GM20000 (cell line): ENCODE data around the gene CA14.
"Not testable (repeated sequence)": the region's sequence is repeated elsewhere in the genome, so short reads cannot be mapped to it uniquely, and the experiment has no call there.

ENCODE experiments used
- DNase-seq: peaks from one replicate; pipeline ENCODE4 v3.0.0; 2012; ENCODE audit warnings: low spot score
- CTCF ChIP-seq: IDR thresholded peaks from 2 replicates; pipeline ENCODE4 v1.5.1; 2012; ENCODE audit warnings: mild to moderate bottlenecking, control low read depth; ENCODE audit errors: extremely low read depth, missing control alignments

CA14 gene

GRCh38 chr1:150234309-150234565, 23.3 kb upstream of the CA14 start:
- DNase-seq: no peak
- TF ChIP-seq CTCF: no peak

GRCh38 chr1:150234566-150235293, 22.8 kb upstream of the CA14 start:
- peak; percentile 89 for DNase-seq
- no peak for TF ChIP-seq CTCF

- TF ChIP-seq CTCF: no peak
- peak; percentile 39 for DNase-seq
Observed at GRCh38 chr1:150235294-150235851, 22.2 kb upstream of the CA14 start.

GRCh38 chr1:150235852-150236613, 21.5 kb upstream of the CA14 start, which contains the start of gene ANP32E:
TSS of gene ANP32E (minus strand) at chr1:150236112. CDS start at chr1:150235786, 326 bp downstream.
- peak; percentile 97 for DNase-seq
- TF ChIP-seq CTCF: no peak

- no peak for DNase-seq
- no peak for TF ChIP-seq CTCF
Observed at GRCh38 chr1:150236614-150237100, 20.9 kb upstream of the CA14 start.

GRCh38 chr1:150237176-150237575, 20.4 kb upstream of the CA14 start:
- DNase-seq: not testable (repeated sequence)

- no peak for DNase-seq
- no peak for TF ChIP-seq CTCF
Observed at GRCh38 chr1:150237746-150238145, 19.8 kb upstream of the CA14 start.
